HG02938 (cell line): ENCODE measurements around the gene OVOL1.
"Not testable (repeated sequence)": the region's sequence is repeated elsewhere in the genome, so short reads cannot be mapped to it uniquely, and the experiment has no call there.

Source experiments
- ATAC-seq: cut with Tn5 transposase; IDR thresholded peaks from one replicate; pipeline ENCODE4 v1.9.1; 2021; ENCODE audit warnings: mild to moderate bottlenecking, moderate library complexity; ENCODE audit not compliant: unreplicated experiment

The OVOL1 gene

DNA sequence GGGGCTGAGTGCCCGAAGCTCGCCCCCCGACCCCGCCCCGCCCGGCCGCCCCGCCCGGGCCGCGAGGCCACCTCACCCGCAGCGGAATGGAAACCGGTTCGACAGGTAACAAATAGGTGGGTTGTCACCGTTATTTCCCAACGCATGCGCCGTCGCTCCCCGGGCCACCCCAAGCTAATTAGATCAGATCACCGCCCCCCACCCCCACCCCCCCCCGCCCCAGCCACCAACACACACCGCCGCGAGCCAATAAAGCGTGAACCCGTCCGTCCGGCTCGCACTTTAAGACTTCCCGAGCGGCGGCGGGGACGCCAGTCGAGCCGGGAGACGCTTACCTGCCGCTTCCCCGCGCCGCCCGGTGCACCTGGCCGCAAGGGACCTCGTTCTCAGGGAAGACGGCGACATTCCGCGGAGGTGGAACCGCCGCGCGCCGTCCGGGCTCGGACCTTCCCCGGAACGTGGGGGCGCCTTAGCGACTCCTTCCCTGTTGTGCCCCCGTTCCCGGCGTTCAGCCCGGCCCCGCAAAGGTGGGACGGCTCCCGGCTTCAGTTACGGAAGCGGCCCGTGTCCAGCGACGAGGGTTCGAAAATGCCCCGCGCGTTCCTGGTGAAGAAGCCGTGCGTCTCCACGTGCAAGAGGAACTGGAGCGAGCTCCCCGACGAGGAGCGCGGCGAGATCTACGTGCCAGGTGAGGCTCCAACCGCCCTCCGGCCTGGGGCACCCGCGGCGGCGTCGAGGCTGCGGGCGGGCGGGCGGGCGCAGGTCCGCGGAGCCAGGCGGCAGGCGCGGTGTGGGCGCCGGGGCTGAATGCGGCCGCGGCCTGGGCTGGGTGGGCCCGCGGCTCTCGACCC is at the start of gene OVOL1:
TSS of gene OVOL1 (plus strand) at position 278 of the 851 bp plus-strand sequence. CDS start at position 589, 311 bp downstream.
- no peak for ATAC-seq

DNA sequence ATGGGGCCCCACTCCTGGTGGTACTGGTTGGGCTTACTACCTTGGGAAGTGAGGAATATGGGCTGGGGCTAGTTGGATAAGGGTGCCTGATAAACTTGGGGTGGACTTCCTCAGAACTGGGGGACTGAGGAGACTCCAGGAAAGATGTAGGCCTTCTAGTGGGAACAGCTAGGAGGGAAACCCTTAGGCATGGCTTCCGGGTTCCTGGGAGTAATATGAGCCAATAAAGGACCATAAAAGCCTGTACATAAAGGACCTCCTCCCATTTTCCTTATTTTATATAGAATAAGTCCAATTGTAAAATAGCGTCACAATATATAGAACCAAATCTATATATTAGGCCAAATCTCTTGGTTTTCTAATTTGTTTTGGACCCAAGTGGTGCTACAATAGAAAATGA is 47.8 kb upstream of the OVOL1 start:
- ATAC-seq, result no peak

DNA sequence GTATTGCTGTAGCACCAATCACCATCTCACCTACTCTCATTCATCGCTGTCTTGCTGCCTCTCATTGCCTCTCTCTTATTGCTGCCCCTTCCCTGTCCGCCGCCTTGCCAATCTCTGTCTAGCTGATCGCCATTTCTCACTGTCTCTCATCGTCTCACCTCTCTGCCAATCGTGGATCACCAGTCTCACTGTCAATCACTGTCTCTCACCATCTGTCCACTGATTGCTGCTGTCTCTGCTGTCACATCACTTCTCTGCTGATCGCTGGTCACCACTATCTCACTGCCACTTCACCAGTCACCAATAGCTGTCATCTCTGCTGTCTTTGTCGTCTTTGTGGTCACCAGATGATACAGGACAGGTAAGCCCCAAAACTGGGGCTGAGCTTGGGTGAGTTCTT is 45.7 kb upstream of the OVOL1 start:
- ATAC-seq, result no peak

DNA sequence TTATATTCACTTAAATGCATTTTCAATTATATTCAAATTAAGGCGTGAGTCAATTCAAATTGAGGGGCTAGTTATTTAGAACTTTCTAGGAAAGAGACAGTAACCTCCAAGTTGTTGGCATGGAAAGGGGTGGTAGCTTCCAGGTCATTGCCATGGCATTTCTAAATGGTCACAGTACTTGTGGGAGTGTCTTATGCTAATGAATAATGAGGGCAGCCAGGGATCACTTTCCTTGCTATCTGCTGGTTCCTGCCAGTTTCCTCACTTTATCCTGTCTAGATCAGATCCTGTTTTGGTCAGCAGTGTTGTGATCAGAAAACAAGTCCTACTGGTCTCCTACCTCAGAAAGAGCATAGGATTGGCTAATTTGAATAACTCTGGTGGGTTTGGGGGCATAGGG is 44.5 kb upstream of the OVOL1 start:
- no peak for ATAC-seq

DNA sequence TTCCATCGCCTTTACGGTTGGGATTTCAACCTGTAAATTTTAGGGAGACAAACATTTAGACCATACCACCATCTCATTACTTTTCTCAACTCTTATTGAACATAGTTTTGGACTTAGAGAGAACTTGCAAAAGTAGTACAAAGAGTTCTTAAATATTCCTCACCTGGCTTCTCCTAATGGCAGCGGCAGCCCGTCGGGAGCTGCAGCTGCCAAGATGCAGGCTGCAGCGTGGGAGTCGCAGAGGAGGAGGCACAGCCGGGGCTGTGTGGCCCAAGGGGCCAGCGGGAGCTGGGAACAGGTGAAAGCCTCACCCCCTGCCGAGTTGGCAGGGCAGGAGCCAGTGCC is 43.2 kb upstream of the OVOL1 start:
- no peak for ATAC-seq

DNA sequence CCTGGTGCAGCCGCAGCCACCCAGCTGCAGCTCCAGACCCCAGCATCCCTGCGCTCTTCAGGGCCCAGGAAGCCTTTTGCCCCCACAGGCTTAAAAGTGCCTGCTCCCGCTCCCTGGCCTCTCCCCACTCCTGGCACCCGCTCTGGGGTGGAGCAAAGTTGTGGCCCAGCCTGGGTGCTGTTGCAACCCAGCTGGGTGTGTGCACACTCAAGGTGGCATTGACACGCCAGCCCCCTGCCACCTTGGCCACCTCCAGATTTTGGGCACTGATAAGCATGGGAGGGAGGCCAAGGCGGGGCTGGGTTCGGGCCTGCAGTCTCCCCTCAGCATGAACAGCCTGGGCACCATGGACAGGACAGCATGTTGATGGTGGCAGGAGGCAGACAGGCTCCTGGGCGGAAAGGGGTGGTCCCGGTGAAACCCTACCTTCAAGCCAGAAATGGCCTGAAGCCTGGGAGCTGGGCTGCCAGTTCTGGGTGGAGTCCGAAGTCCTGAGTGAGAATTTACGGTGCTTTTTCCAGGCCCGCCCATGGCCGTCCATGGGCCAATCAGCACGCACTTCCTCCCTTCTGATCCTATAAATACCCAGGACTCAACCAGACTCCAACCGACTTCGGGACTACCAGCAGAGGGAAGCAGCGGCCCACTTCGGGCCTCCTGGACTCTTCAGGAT is 42.7 kb upstream of the OVOL1 start:
- no peak for ATAC-seq

DNA sequence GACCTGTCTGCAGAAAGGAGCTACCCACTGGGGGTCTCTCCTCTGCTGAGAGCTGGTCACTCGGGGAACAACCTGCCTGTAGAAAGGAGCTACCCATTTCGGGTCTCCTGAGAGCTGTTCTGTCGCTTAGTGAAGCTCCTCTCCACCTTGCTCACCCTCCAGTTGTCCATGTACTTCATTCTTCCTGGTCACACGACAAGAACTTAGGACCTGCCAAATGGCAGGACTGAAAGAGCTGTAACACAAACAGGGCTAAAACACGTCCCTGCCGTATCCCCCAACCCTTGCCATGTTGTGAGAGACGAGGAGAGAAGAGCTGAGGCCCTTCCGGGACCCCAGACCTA is 42.2 kb upstream of the OVOL1 start:
- no peak for ATAC-seq

DNA sequence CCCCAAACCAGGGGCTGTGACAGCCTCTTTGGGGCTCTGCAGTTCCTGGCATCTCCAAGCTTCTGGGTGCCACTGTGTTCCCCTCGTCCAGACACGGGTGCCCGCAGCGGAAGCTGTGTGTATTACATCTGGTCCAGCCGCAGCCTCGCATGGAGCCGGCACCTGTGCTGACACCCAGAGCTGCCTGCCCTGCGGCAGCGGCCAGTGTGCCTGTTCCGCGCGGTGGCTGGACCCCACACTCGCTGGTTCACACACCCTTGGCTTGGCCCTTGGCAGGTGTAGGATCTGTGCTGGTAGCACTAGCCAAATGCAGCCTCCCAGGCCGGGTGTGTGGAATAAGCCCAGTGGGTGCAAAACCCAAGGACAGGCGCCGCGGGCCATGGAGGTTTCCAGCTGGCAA is 41.8 kb upstream of the OVOL1 start:
- ATAC-seq, result no peak

DNA sequence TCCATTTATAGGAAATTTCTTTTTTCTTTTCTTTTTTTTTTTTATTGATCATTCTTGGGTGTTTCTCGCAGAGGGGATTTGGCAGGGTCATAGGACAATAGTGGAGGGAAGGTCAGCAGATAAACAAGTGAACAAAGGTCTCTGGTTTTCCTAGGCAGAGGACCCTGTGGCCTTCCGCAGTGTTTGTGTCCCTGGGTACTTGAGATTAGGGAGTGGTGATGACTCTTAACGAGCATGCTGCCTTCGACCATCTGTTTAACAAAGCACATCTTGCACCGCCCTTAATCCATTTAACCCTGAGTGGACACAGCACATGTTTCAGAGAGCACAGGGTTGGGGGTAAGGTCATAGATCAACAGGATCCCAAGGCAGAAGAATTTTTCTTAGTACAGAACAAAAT is 24.7 kb upstream of the OVOL1 start:
- not testable (repeated sequence) for ATAC-seq

DNA sequence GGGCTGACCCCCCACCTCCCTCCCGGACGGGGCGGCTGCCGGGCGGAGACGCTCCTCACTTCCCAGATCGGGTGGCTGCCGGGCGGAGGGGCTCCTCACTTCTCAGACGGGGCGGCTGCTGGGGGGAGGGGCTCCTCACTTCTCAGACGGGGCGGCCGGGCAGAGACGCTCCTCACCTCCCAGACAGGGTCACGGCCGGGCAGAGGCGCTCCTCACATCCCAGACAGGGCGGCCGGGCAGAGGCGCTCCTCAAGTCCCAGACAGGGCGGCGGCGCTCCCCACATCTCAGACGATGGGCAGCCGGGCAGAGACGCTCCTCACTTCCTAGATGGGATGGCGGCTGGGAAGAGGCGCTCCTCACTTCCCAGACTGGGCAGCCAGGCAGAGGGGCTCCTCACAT is 24.0 kb upstream of the OVOL1 start:
- not testable (repeated sequence) for ATAC-seq

DNA sequence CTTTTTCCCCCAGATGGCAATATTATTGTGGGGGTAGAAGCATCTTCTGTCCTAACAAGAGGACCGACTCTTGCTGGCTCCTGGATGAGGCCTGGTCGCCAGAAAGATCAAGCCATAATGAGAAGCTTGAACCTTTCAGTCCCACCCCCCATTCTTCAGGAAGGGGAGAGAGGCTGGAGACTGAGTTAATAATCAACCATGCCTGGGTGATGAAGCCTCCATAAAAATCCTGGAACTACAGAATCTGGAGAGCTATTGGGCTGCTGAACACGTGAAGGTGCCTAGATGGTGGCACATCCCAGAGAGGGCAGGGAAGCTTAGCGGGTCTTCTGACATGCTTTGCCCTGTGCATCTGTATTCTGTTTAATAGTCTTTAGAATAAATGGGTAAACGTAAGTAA is 22.4 kb upstream of the OVOL1 start:
- no peak for ATAC-seq

DNA sequence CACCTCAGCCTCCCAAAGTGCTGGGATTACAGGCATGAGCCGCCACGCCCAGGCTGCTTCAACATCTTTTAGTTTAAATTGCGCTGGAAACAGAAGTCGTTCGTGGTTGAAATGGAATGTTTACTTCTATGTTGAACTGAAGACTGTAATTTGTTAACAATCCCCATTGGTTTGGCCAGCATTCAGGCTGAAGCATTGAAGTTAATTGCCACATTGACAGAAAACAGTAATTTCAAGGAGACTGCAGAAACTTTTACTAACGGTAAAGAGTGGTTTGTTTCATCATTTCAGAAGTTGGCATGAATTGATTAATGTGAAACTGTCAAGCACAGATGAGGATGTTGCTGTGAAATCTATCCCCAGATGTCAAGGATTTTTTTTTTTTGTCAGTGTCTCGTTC is 20.3 kb upstream of the OVOL1 start:
- no peak for ATAC-seq

DNA sequence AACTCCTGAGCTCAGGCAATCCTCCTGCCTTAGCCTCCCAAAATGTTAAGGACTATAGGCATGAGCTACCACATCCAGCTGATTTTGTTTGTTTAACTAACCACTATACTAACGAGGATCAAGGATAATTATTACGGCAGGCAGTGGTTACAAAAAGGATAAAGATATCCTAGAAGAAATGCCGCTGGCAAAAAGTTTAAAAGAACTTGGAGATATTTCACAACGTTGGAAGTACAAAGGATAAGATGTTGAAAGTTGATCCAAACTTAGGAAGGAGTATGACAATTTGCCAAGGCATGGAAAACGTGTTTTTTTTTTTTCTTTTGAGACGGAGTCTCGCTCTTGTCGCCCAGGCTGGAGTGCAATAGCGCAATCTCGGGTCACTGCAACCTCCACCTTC is 19.5 kb upstream of the OVOL1 start:
- ATAC-seq, result no peak

DNA sequence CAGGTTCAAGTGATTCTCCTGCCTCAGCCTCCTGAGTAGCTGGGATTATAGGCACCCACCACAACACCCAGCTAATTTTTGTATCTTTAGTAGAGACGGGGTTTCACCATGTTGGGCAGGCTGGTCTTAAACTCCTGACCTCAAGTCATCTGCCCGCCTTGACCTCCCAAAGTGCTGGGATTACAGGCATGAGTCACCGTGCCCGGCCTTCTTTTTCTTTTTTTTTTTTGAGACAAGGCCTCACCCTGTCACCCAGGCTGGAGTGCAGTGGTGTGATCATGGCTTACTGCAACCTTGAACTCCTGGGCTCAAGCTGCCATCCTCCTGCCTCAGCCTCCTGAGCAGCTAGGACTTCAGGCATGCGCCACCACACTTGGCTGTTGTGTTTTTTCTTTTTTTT is 19.1 kb upstream of the OVOL1 start:
- ATAC-seq, result not testable (repeated sequence)

DNA sequence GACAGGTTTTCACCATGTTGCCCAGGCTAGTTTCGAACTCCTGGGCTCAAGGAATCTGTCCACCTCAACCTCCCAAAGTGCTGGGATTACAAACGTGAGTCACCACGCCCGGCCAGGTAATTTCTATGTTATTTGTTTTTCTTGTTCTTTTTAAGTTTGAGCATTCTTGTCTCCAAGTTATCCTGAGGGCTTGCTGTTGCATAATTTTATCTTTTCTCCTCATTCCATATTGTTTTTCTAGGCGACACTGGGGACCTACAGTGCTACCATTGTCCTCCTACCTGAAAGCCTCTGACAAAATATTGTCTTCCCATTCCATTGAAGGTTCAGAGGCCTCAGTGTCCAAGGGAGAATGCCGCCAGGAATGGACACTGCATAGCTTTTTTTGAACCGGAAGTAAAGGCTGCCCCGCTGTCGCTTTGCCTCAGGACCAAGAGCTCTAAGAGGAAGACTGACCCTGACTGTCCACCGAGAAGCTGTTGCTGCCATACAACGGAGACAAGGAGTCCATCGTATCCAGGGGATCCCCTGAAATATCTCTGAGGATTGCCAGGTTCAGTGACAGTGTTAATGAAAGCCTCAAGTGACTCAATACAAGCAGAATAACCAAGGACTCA is 15.8 kb upstream of the OVOL1 start:
- no peak for ATAC-seq

DNA sequence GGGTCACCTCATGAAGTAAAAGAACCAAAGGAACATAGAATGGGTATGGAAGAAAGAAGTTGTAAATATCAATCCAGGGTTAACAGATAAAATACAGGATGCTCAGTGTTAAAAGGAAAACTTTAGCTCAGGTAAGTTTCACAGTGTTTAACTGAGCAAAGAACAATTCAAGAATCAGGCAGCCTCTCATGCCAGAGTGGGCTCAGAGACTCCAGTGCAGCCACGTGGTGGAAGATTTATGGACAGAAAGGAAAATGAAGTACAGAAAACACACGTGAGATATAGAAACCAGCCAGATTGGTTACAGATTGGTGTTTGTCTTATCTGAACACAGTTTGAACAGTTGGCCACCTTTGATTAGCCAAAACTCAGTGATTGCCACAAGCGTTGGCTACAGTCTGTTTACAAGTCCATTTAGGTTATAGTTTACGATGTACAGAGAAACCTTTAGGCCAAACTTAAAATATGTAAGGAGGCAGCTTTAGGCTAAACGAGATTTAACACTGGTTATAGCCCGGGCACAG is 15.2 kb upstream of the OVOL1 start:
- no peak for ATAC-seq

DNA sequence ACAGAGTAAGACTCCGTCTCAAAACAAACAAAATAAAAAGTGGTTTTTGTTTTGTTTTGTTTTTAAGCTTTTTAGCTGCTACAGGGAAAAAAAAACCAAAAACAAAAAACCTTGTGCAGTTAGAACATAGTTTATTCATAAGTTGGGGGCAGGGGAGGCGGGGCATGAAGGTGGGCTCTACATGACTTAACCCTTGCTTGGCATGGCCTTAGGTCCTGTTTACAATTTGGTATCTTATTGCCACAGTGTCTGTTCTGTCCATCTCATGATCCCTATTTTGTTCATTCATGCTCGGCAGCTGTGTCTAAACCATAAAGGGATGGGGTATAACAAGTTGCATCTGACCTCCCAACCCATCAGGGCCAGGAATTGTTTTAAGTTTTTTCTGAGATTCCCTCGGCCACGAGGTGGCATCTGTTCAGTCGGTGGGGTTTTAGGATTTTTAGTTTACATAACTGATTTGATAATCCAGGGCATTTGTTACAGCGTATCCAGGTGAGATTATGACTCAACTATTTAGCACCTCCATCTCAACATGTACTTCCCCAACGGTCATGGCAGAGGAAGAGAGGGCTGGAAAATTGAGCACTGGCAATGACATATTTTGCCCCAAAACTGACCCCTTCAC is 13.0 kb upstream of the OVOL1 start:
- ATAC-seq, result no peak

DNA sequence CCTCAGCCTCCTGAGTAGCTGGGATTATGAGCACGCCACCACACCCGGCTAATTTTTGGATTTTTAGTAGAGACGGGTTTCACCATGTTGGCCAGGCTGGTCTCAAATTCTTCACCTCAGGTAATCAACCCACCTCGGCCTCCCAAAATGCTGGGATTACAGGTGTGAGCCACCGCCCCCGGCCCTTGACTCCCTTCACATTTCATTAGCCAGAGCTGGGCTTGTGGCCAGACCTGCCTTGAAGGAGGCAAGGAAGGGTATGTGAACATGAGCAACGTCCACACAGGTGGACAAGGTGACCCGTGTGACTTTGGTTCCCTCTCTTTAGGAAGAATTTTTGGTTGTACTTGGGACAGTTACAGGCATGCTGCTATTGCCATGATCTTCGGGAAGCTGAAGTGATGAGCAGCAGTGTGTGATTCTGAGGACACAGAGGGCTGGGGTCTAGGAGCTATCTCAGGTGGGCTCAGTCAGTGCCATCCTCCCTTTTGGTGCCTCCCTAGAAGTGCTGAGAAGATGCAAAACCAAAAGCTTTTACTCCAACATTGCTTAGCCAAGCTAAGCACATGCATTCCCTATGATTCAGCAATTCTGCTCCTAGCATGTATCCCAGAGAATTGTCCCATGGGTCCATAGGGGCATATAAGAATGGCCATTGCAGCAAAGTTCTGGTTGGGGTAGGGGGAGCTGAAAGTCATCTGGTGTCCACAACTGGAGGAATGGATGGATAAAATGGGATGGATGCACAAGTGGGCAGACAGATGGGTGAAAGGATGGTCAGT is 12.1 kb upstream of the OVOL1 start:
- no peak for ATAC-seq

DNA sequence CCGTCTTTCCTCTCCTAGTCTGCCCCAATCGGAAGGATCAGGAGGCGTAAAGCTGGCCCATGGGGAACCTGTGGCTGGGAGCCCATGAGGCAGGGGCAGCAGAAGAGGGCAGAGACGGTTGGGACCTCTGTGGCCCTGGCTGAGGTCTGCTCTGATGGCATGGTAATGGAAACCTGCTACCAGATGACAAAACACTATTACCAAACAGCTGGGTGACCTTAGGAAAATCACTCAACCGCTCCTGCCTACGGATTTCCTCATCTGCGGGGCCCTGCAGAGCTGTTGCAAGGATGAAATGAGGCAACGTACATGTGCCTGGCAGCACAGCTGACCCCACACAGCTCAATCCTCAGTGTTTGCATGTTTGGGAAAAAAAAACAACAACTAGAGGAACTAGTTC is 10.7 kb upstream of the OVOL1 start:
- no peak for ATAC-seq

DNA sequence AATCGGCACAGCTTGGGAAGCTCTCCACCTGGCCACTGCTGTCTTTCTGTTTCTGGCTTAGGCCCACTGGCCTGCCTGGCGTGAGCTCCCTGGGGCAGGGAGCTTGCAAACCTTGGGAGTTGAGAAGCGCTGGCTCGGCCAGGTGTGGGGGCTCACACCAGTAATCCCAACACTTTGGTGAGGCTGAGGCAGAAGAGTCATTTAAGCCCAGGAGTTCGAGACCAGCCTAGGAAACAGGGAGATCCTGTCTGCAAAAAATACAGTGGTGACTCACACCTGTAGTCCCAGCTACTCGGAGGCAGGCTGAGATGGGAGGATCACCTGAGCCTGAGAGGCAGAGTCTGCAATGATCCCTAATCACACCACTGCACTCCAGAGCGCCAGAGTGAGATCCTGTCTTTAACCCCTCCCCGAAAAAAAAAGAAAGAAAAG is 10.1 kb upstream of the OVOL1 start:
- ATAC-seq, result no peak

DNA sequence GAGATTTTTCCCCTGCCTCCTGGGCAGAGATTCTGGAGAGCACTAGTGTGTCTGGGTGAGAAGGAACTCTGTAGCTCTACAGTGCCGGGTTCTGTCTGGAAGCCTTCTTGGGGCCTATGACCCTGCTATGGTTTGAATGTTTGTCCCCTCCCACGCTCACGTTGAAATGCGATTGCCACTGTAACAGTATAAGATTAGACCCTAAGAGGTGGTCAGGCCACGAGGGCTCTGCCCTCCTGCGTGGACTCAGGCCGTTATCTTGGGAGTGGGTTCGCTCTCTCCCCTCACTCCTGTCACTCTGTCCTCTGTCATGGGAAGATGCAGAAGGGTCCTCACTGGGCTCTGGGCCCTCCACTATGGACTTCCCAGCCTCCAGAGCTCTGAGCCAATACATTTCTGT is 9.6 kb upstream of the OVOL1 start:
- no peak for ATAC-seq
